Neural progenitor cell (in vitro differentiated cells): Measurements from ENCODE around the gene SERINC3. TPM values are rescaled to one million over a fixed set of nuclear protein-coding genes. Genes with fewer than 3 reads are reported as not detected.

Experiments
- DNase-seq: peaks from one replicate; pipeline ENCODE4 v3.0.0-alpha.2; 2016; ENCODE audit warnings: low spot score
- H2AFZ ChIP-seq: fragments of 200-600 bp; sonication (generic); replicated peaks from 2 replicates; pipeline ENCODE4 v1.6.1; 2016; ENCODE audit warnings: antibody characterized with exemption
- H3F3A ChIP-seq: fragments of 200-600 bp; sonication (generic); 2 replicates; pipeline ENCODE4 v1.6.1; 2016; ENCODE audit warnings: antibody characterized with exemption, low read depth
- H3K27ac ChIP-seq: fragments of 200-600 bp; sonication (generic); 2 replicates; pipeline ENCODE4 v1.5.1; 2016; ENCODE audit warnings: mild to moderate bottlenecking
- H3K27me3 ChIP-seq: fragments of 200-600 bp; sonication (generic); 2 replicates; pipeline ENCODE4 v1.6.1; 2016; ENCODE audit warnings: mild to moderate bottlenecking, moderate library complexity
- H3K36me3 ChIP-seq: fragments of 200-600 bp; sonication (generic); 2 replicates; pipeline ENCODE4 v1.5.1; 2016
- H3K4me1 ChIP-seq: fragments of 200-600 bp; sonication (generic); 2 replicates; pipeline ENCODE4 v1.6.1; 2016; ENCODE audit warnings: mixed run types
- H3K4me2 ChIP-seq: fragments of 200-600 bp; sonication (generic); 2 replicates; pipeline ENCODE4 v1.6.1; 2016
- H3K4me3 ChIP-seq: fragments of 200-600 bp; sonication (generic); 2 replicates; pipeline ENCODE4 v1.5.1; 2016
- H3K79me2 ChIP-seq: fragments of 200-600 bp; sonication (generic); 2 replicates; pipeline ENCODE4 v1.6.1; 2016; ENCODE audit warnings: low read depth
- H3K9ac ChIP-seq: fragments of 200-600 bp; sonication (generic); 2 replicates; pipeline ENCODE4 v1.6.1; 2016
- H3K9me3 ChIP-seq: fragments of 200-600 bp; sonication (generic); 2 replicates; pipeline ENCODE4 v1.5.1; 2016; ENCODE audit warnings: low read depth
- H4K20me1 ChIP-seq: fragments of 200-600 bp; sonication (generic); 2 replicates; pipeline ENCODE4 v1.6.1; 2016; ENCODE audit warnings: low read depth
- H3K27ac Mint-ChIP-seq: 3 replicates; pipeline ENCODE4 v1.8.0; 2021; ENCODE audit warnings: mixed read lengths
- H3K27me3 Mint-ChIP-seq: 2 replicates; pipeline ENCODE4 v1.8.0; 2022; ENCODE audit warnings: low read depth, mild to moderate bottlenecking, inconsistent platforms, moderate library complexity, mixed read lengths; ENCODE audit not compliant: insufficient read depth
- H3K36me3 Mint-ChIP-seq: 3 replicates; pipeline ENCODE4 v1.8.0; 2021; ENCODE audit warnings: mixed read lengths
- H3K4me1 Mint-ChIP-seq: 3 replicates; pipeline ENCODE4 v1.8.0; 2021; ENCODE audit warnings: mixed read lengths
- H3K4me3 Mint-ChIP-seq: 3 replicates; pipeline ENCODE4 v1.8.0; 2021; ENCODE audit warnings: mild to moderate bottlenecking, moderate library complexity, mixed read lengths
- H3K9me3 Mint-ChIP-seq: 3 replicates; pipeline ENCODE4 v1.8.0; 2020; ENCODE audit warnings: mixed read lengths
- CTCF ChIP-seq: fragments of 200-600 bp; sonication (generic); IDR thresholded peaks from 2 replicates; pipeline ENCODE4 v1.5.1; 2017; ENCODE audit warnings: antibody characterized with exemption, mild to moderate bottlenecking
- EZH2 ChIP-seq: fragments of 200-600 bp; sonication (generic); IDR thresholded peaks from 2 replicates; pipeline ENCODE4 v1.6.1; 2017; ENCODE audit warnings: antibody characterized with exemption, mild to moderate bottlenecking, moderate library complexity
- EZH2phosphoT487 ChIP-seq: fragments of 200-600 bp; sonication (generic); IDR thresholded peaks from 2 replicates; pipeline ENCODE4 v1.6.1; 2017; ENCODE audit warnings: antibody characterized with exemption
- total RNA-seq: library from RNA; depleted of rRNA; stranded (reverse); fragments of >200 nt; gene quantifications from 2 replicates; pipeline ENCODE4 v1.2.3, GENCODE V29; 2015; ENCODE audit warnings: low replicate concordance

Gene SERINC3
- total RNA-seq, 1 donor from 2014 or later = 38.8 TPM

DNA sequence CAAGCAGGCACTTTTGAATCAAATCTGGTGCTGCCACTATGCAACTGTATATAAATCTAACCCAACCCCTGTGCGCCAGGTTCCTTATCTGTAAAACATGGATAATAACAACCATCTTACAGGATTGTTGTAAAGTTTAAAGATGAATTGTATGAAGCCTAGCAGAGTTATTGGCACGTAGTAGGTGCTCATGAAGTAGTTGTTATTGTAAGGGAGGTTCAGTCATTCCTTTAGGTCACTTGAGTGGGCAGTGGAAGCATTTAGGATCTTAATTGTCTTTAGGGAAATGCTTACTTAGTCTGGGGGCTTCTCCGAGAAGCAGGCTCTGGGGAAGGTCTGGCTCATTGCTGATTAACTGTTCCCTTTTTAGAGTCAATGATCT lies 30.7 kb upstream of the SERINC3 start:
- Mint-ChIP-seq H3K4me3 (no peak overlapping the region), H3K27ac (no peak overlapping the region), H3K36me3 (no peaks in the 10 kb centered on the region), H3K9me3 (no peaks in the 10 kb centered on the region), H3K27me3 (no peaks in the 10 kb centered on the region), H3K4me1 (peaks cover 10% of the 10 kb centered on the region)
- Histone ChIP-seq H4K20me1 (peaks cover 10% of the 10 kb centered on the region), H3K9ac (no peak overlapping the region), H3K4me3 (no peak overlapping the region), H3K4me1 (no peaks in the 10 kb centered on the region), H3F3A (no peaks in the 10 kb centered on the region), H3K9me3 (no peaks in the 10 kb centered on the region), H3K27ac (no peak overlapping the region), H3K27me3 (no peaks in the 10 kb centered on the region), H3K79me2 (peaks cover 22% of the 10 kb centered on the region), H2AFZ (no peak overlapping the region), H3K36me3 (no peaks in the 10 kb centered on the region), H3K4me2 (no peak overlapping the region)
- TF ChIP-seq CTCF (no peak), EZH2phosphoT487 (no peak), EZH2 (no peak)
- no peak for DNase-seq

DNA sequence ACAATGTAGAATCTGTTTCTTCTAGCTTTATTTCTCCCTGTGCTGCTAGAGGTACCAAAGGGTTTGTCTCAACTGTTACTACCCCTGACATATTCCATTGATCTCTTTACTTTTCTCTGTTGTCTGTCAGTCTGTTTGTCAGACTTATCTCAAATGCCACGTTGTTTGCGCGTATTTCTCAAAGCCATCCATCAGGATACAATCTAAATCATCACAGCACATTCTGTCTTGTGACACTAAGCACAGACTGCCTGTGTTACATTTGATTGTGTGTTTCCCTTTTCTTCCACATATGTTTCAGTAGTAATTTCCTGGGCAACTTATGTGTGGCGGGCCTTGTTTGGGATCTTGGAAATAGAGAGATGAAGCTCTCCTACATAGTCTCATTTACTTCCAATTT lies 30.2 kb upstream of the SERINC3 start:
- H3K4me2 ChIP-seq = no peak overlapping the region
- H3K4me3 ChIP-seq = no peak overlapping the region
- TF ChIP-seq EZH2phosphoT487 (no peak), EZH2 (no peak), CTCF (no peak)
- no peak overlapping the region for H3K27ac ChIP-seq
- DNase-seq = no peak
- H3K4me1 ChIP-seq = no peaks in the 10 kb centered on the region
- Mint-ChIP-seq H3K27ac (no peak overlapping the region), H3K27me3 (no peaks in the 10 kb centered on the region), H3K9me3 (no peaks in the 10 kb centered on the region), H3K36me3 (no peaks in the 10 kb centered on the region), H3K4me1 (peaks cover 13% of the 10 kb centered on the region), H3K4me3 (no peak overlapping the region)
- peaks cover 15% of the 10 kb centered on the region for H4K20me1 ChIP-seq
- H3K9ac ChIP-seq = no peak overlapping the region
- H3K79me2 ChIP-seq = peaks cover 25% of the 10 kb centered on the region
- no peaks in the 10 kb centered on the region for H3K9me3 ChIP-seq
- no peak overlapping the region for H2AFZ ChIP-seq
- H3K27me3 ChIP-seq = no peaks in the 10 kb centered on the region
- no peaks in the 10 kb centered on the region for H3K36me3 ChIP-seq
- H3F3A ChIP-seq = no peaks in the 10 kb centered on the region

DNA sequence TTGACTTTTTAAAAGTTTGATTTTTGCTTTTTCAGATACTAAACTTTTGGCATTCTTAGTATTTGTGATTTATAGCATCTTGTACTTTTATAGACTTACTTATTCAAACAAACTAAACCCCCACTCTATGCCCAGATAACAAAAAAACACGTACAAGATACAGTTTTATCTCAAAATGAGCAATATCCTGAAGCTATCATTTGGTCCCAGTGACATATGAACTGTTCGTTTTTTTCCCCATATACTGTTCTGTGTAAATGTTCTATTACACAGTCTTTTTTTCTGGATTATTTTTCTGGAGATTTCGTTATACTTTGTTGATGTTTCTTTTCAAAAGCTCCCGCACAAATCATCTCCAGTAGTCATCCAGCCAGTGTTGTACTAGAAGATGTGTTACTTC lies 27.3 kb upstream of the SERINC3 start:
- DNase-seq = no peak
- Histone ChIP-seq H3K4me1 (no peaks in the 10 kb centered on the region), H3K36me3 (no peaks in the 10 kb centered on the region), H3F3A (no peaks in the 10 kb centered on the region), H3K4me3 (no peak overlapping the region), H3K4me2 (no peak overlapping the region), H2AFZ (no peak overlapping the region), H3K27ac (no peak overlapping the region), H4K20me1 (peaks cover 16% of the 10 kb centered on the region), H3K79me2 (peaks cover 35% of the 10 kb centered on the region), H3K27me3 (no peaks in the 10 kb centered on the region), H3K9me3 (no peaks in the 10 kb centered on the region), H3K9ac (no peak overlapping the region)
- no peaks in the 10 kb centered on the region for H3K36me3 Mint-ChIP-seq
- H3K27me3 Mint-ChIP-seq = no peaks in the 10 kb centered on the region
- H3K9me3 Mint-ChIP-seq = no peaks in the 10 kb centered on the region
- TF ChIP-seq EZH2 = no peak
- no peak for TF ChIP-seq CTCF
- H3K4me3 Mint-ChIP-seq = no peak overlapping the region
- H3K27ac Mint-ChIP-seq = no peak overlapping the region
- peaks cover 13% of the 10 kb centered on the region for H3K4me1 Mint-ChIP-seq

- H3K9ac ChIP-seq = no peak overlapping the region
Observed at GRCh38 chr20:44547419-44547818, 25.5 kb upstream of the SERINC3 start.

More at GRCh38 chr20:44547419-44547818, 25.5 kb upstream of the SERINC3 start:
- no peaks in the 10 kb centered on the region for H3K4me1 ChIP-seq
- H3K27ac ChIP-seq = no peak overlapping the region
- no peak overlapping the region for H3K4me2 ChIP-seq
- peaks cover 16% of the 10 kb centered on the region for H4K20me1 ChIP-seq
- H3K79me2 ChIP-seq = peaks cover 34% of the 10 kb centered on the region
- no peak overlapping the region for H3K27ac Mint-ChIP-seq
- TF ChIP-seq CTCF (no peak), EZH2phosphoT487 (no peak), EZH2 (no peak)
- no peaks in the 10 kb centered on the region for H3K9me3 Mint-ChIP-seq
- no peaks in the 10 kb centered on the region for H3K36me3 ChIP-seq
- no peak overlapping the region for H3K4me3 ChIP-seq
- H3K4me3 Mint-ChIP-seq = no peak overlapping the region
- DNase-seq = no peak
- peaks cover 13% of the 10 kb centered on the region for H3K4me1 Mint-ChIP-seq
- no peaks in the 10 kb centered on the region for H3K27me3 ChIP-seq
- no peaks in the 10 kb centered on the region for H3K9me3 ChIP-seq
- H3F3A ChIP-seq = no peaks in the 10 kb centered on the region
- H3K36me3 Mint-ChIP-seq = no peaks in the 10 kb centered on the region
- H3K27me3 Mint-ChIP-seq = no peaks in the 10 kb centered on the region
- H2AFZ ChIP-seq = no peak overlapping the region
